Measurements from ENCODE around the gene CYB561. TPM values are rescaled to one million over a fixed set of nuclear protein-coding genes. Genes with fewer than 3 reads are reported as not detected.
A peak's percentile ranks its signal among the peaks of the same experiment; 100 is the strongest.

The CYB561 gene
- total RNA-seq, 1 donor from 2014 or later: 49.9 TPM

DNA sequence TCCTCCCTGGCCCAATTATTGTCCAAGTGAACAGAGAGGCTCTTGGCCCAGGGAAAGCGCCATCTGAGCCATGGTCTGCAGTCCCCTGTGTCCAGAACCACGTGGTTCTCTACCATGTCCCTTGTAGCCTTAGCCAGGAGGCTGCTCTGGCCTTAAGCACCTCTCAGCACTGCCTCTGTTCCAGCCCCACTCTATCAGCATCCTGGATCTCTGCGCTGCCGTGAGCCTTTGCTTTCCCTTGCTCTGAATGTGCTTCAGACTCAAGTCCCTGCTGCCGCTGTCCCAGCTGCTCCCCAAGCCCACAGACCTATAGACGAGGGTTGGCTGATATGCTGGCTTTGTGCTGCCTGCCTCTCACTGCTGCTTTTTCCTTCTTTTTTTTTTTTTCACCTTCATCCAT is 33.9 kb downstream of the CYB561 start:
- Histone ChIP-seq H3K9me3 (no peaks in the 10 kb centered on the region), H3K27ac (no peak overlapping the region), H3K4me1 (no peaks in the 10 kb centered on the region), H3K4me3 (no peak overlapping the region), H3K27me3 (ENCODE audit: low read depth) (no peaks in the 10 kb centered on the region), H3K36me3 (peaks cover 78% of the 10 kb centered on the region)
- no peak for DNase-seq
- no peak for TF ChIP-seq CTCF (IDR thresholded peaks at IDR 0.05)
- intact Hi-C loops (cut with DNase I): no loop called here
- no peak for ATAC-seq

- H3K9me3 ChIP-seq: no peaks in the 10 kb centered on the region
- no peak overlapping the region for H3K27ac ChIP-seq
- H3K36me3 ChIP-seq: peaks cover 51% of the 10 kb centered on the region
- peaks cover 9% of the 10 kb centered on the region for H3K4me1 ChIP-seq
- TF ChIP-seq CTCF (IDR thresholded peaks at IDR 0.05): no peak
- no peak overlapping the region for H3K4me3 ChIP-seq
- no peaks in the 10 kb centered on the region for H3K27me3 ChIP-seq (ENCODE audit: low read depth)
- intact Hi-C loops (cut with DNase I): no loop called here
- ATAC-seq (no peak), DNase-seq (no peak)
These were observed 38.3 kb downstream of the CYB561 start for GRCh38 chr17:63407741-63408330.

GRCh38 chr17:63406689-63407330 is 39.3 kb downstream of the CYB561 start:
- DNase-seq: no peak
- Histone ChIP-seq H3K9me3 (no peaks in the 10 kb centered on the region), H3K4me1 (peaks cover 9% of the 10 kb centered on the region), H3K36me3 (peaks cover 45% of the 10 kb centered on the region), H3K27ac (no peak overlapping the region), H3K4me3 (no peak overlapping the region), H3K27me3 (ENCODE audit: low read depth) (no peaks in the 10 kb centered on the region)
- ATAC-seq: peak; percentile 87 to 91
- intact Hi-C loops (cut with DNase I): no loop called here
- TF ChIP-seq CTCF (IDR thresholded peaks at IDR 0.05): peak; percentile 79

GRCh38 chr17:63405741-63406261 is 40.3 kb downstream of the CYB561 start:
- Histone ChIP-seq H3K4me1 (peaks cover 9% of the 10 kb centered on the region), H3K27me3 (ENCODE audit: low read depth) (no peaks in the 10 kb centered on the region), H3K4me3 (no peak overlapping the region), H3K9me3 (no peaks in the 10 kb centered on the region), H3K27ac (no peak overlapping the region), H3K36me3 (peaks cover 35% of the 10 kb centered on the region)
- TF ChIP-seq CTCF (IDR thresholded peaks at IDR 0.05): peak; percentile 71
- DNase-seq (no peak), ATAC-seq (peak; percentile 71 to 82)
- intact Hi-C loops (cut with DNase I): no loop called here

- peaks cover 35% of the 10 kb centered on the region for H3K36me3 ChIP-seq
- intact Hi-C loops (cut with DNase I): no loop called here
- no peaks in the 10 kb centered on the region for H3K27me3 ChIP-seq (ENCODE audit: low read depth)
- no peak for TF ChIP-seq CTCF (IDR thresholded peaks at IDR 0.05)
- H3K27ac ChIP-seq: no peak overlapping the region
- H3K9me3 ChIP-seq: no peaks in the 10 kb centered on the region
- ATAC-seq (no peak), DNase-seq (no peak)
- H3K4me3 ChIP-seq: no peak overlapping the region
- peaks cover 15% of the 10 kb centered on the region for H3K4me1 ChIP-seq
These were observed 41.1 kb downstream of the CYB561 start for GRCh38 chr17:63405020-63405419.

All from lower lobe of right lung (tissue), 2 donors.